ENCODE measurements around the gene USH2A.

The USH2A gene

GRCh38 chr1:215905493-215906115 lies 517.6 kb downstream of the USH2A start:
- DNase-seq, result no peak

- DNase-seq, result no peak
Observed at GRCh38 chr1:215900684-215901083, 522.6 kb downstream of the USH2A start.

- DNase-seq, result no peak
Observed at GRCh38 chr1:215899901-215900300, 523.3 kb downstream of the USH2A start.

GRCh38 chr1:215895893-215896292 lies 527.4 kb downstream of the USH2A start:
- DNase-seq, result no peak

GRCh38 chr1:215895276-215895675 lies 528.0 kb downstream of the USH2A start:
- no peak for DNase-seq

GRCh38 chr1:215894617-215895016 lies 528.6 kb downstream of the USH2A start:
- DNase-seq, result no peak

GRCh38 chr1:215891266-215892057 lies 531.8 kb downstream of the USH2A start:
- DNase-seq, result no peak

- no peak for DNase-seq
Observed at GRCh38 chr1:215890438-215890837, 532.8 kb downstream of the USH2A start.

- no peak for DNase-seq
Observed at GRCh38 chr1:215889871-215890270, 533.4 kb downstream of the USH2A start.

- no peak for DNase-seq
Observed at GRCh38 chr1:215888159-215888558, 535.1 kb downstream of the USH2A start.

GRCh38 chr1:215887627-215888026 lies 535.6 kb downstream of the USH2A start:
- no peak for DNase-seq

- no peak for DNase-seq
Observed at GRCh38 chr1:215883004-215883403, 540.2 kb downstream of the USH2A start.

GRCh38 chr1:215878843-215879242 lies 544.4 kb downstream of the USH2A start:
- no peak for DNase-seq

- DNase-seq, result no peak
Observed at GRCh38 chr1:215878128-215878527, 545.1 kb downstream of the USH2A start.

- no peak for DNase-seq
Observed at GRCh38 chr1:215877452-215877951, 545.7 kb downstream of the USH2A start.

GRCh38 chr1:215875712-215876111 lies 547.5 kb downstream of the USH2A start:
- no peak for DNase-seq

GRCh38 chr1:215875236-215875635 lies 548.0 kb downstream of the USH2A start:
- DNase-seq, result no peak

- no peak for DNase-seq
Observed at GRCh38 chr1:215872658-215873057, 550.6 kb downstream of the USH2A start.

GRCh38 chr1:215868500-215868899 lies 554.7 kb downstream of the USH2A start:
- DNase-seq, result no peak

GRCh38 chr1:215865060-215865459 lies 558.2 kb downstream of the USH2A start:
- DNase-seq, result no peak

- no peak for DNase-seq
Observed at GRCh38 chr1:215863796-215864195, 559.5 kb downstream of the USH2A start.

GRCh38 chr1:215860833-215861232 lies 562.4 kb downstream of the USH2A start:
- no peak for DNase-seq

- DNase-seq, result no peak
Observed at GRCh38 chr1:215857317-215857716, 565.9 kb downstream of the USH2A start.

- DNase-seq, result no peak
Observed at GRCh38 chr1:215845234-215845891, 577.9 kb downstream of the USH2A start.
